Left ventricle myocardium inferior (tissue), 1 donor: ENCODE data around the gene ADAMTS16. TPM values are rescaled to one million over a fixed set of nuclear protein-coding genes. Genes with fewer than 3 reads are reported as not detected.

ENCODE experiments used
- DNase-seq: peaks from one replicate; pipeline ENCODE4 v3.0.0-alpha.2; 2020
- H3K27ac ChIP-seq: fragments of 200-600 bp; replicated peaks from 2 replicates; pipeline ENCODE4 v1.8.0; 2021
- H3K27me3 ChIP-seq: fragments of 200-600 bp; 2 replicates; pipeline ENCODE4 v1.8.0; 2021; ENCODE audit warnings: low read depth
- H3K36me3 ChIP-seq: fragments of 200-600 bp; 2 replicates; pipeline ENCODE4 v1.8.0; 2021
- H3K4me1 ChIP-seq: fragments of 200-600 bp; 2 replicates; pipeline ENCODE4 v1.8.0; 2021
- H3K4me3 ChIP-seq: fragments of 200-600 bp; 2 replicates; pipeline ENCODE4 v1.8.0; 2021; ENCODE audit warnings: mild to moderate bottlenecking, moderate library complexity
- H3K9me3 ChIP-seq: fragments of 200-600 bp; replicated peaks from 2 replicates; pipeline ENCODE4 v1.8.0; 2021
- CTCF ChIP-seq: fragments of 200-600 bp; IDR thresholded peaks from 2 replicates; pipeline ENCODE4 v1.8.0; 2021; ENCODE audit warnings: antibody characterized with exemption, mild to moderate bottlenecking, borderline replicate concordance
- intact Hi-C: fragments of 100-400 bp; cut with micrococcal nuclease; formaldehyde crosslinking; loops from one replicate; pipeline ENCODE4 v1.11.0; 2022
- total RNA-seq: library from RNA; stranded (reverse); fragmentation: NEBNext Ultra II Directional; extraction: Animal tissue kit (Norgen Biotek cat#: 25700); gene quantifications from one replicate; pipeline ENCODE4 v1.2.1, GENCODE V29; 2021
- donor health status: DM: no; HTN: yes; CAD: no; lungs with severe emphysema.

ADAMTS16 gene
- total RNA-seq, 1 donor from 2014 or later, result not detected

GRCh38 chr5:5276430-5276829, 136.3 kb downstream of the ADAMTS16 start:
- no peaks in the 10 kb centered on the region for H3K9me3 ChIP-seq
- no peak overlapping the region for H3K27ac ChIP-seq
- H3K4me1 ChIP-seq, result peaks cover 7% of the 10 kb centered on the region
- H3K36me3 ChIP-seq, result no peaks in the 10 kb centered on the region
- no peak overlapping the region for H3K4me3 ChIP-seq
- intact Hi-C loops, result no loop called here
- DNase-seq, result no peak
- no peaks in the 10 kb centered on the region for H3K27me3 ChIP-seq
- TF ChIP-seq CTCF, result no peak

- Histone ChIP-seq H3K27ac (no peak overlapping the region), H3K9me3 (no peaks in the 10 kb centered on the region), H3K4me3 (no peak overlapping the region), H3K4me1 (peaks cover under 1% of the 10 kb centered on the region), H3K27me3 (no peaks in the 10 kb centered on the region), H3K36me3 (no peaks in the 10 kb centered on the region)
- intact Hi-C loops, result no loop called here
- no peak for DNase-seq
- TF ChIP-seq CTCF, result no peak
These were observed 136.9 kb downstream of the ADAMTS16 start for GRCh38 chr5:5276951-5277517.

- intact Hi-C loops, result no loop called here
- no peak for TF ChIP-seq CTCF
These were observed 138.2 kb downstream of the ADAMTS16 start for GRCh38 chr5:5278201-5278814.

GRCh38 chr5:5278815-5279381, 138.8 kb downstream of the ADAMTS16 start:
- H3K27ac ChIP-seq, result no peak overlapping the region
- no peaks in the 10 kb centered on the region for H3K36me3 ChIP-seq
- H3K4me1 ChIP-seq, result no peaks in the 10 kb centered on the region
- no peak for DNase-seq
- no peak for TF ChIP-seq CTCF
- no peak overlapping the region for H3K4me3 ChIP-seq
- intact Hi-C loops, result no loop called here
- peaks cover 7% of the 10 kb centered on the region for H3K9me3 ChIP-seq
- H3K27me3 ChIP-seq, result no peaks in the 10 kb centered on the region

More at GRCh38 chr5:5278201-5278814, 138.2 kb downstream of the ADAMTS16 start:
- Histone ChIP-seq H3K4me3 (no peak overlapping the region), H3K4me1 (no peaks in the 10 kb centered on the region), H3K27me3 (no peaks in the 10 kb centered on the region), H3K27ac (no peak overlapping the region), H3K36me3 (no peaks in the 10 kb centered on the region), H3K9me3 (peaks cover 1% of the 10 kb centered on the region)
- DNase-seq, result no peak

- intact Hi-C loops, result no loop called here
- no peaks in the 10 kb centered on the region for H3K36me3 ChIP-seq
- no peak for DNase-seq
- no peak overlapping the region for H3K4me3 ChIP-seq
- H3K9me3 ChIP-seq, result peaks cover 13% of the 10 kb centered on the region
- no peak overlapping the region for H3K27ac ChIP-seq
- TF ChIP-seq CTCF, result no peak
- no peaks in the 10 kb centered on the region for H3K27me3 ChIP-seq
- H3K4me1 ChIP-seq, result no peaks in the 10 kb centered on the region
These were observed 145.8 kb downstream of the ADAMTS16 start for GRCh38 chr5:5285906-5286305.
